Measurements from ENCODE around the gene USP17L30.
"Not testable (repeated sequence)": the region's sequence is repeated elsewhere in the genome, so short reads cannot be mapped to it uniquely, and the experiment has no call there.

- not testable (repeated sequence) for TF ChIP-seq POLR2A, CTCF (IDR thresholded peaks at IDR 0.05)
These were observed 42.8 kb downstream of the USP17L30 start for GRCh38 chr4:9405774-9406173.
